ENCODE data around the gene CEP63. TPM values are rescaled to one million over a fixed set of nuclear protein-coding genes. Genes with fewer than 3 reads are reported as not detected.

CEP63 gene
- total RNA-seq, 1 experiment from 2014 or later = 19.1 TPM

- no TSS peak for BruUV-seq (replicated peaks)
- intact Hi-C loops (cut with micrococcal nuclease) = no loop called here
- Histone ChIP-seq H3K4me3 (replicated peaks in 1 of 2; ENCODE audit: low read depth in 1 of 2, low read length in 2 of 2) (no peak overlapping the region), H3K27ac (ENCODE audit: low read depth, low read length) (no peak overlapping the region), H3K27me3 (ENCODE audit: insufficient read depth, low read length) (no peaks in the 10 kb centered on the region), H3K36me3 (ENCODE audit: control insufficient read depth in 1 of 2, insufficient read depth in 2 of 2, low read length in 2 of 2) (no peaks in the 10 kb centered on the region), H3K79me2 (ENCODE audit: insufficient read depth, low read length) (no peaks in the 10 kb centered on the region), H3K9ac (ENCODE audit: low read length) (no peak overlapping the region), H2AFZ (ENCODE audit: low read depth, low read length, poor library complexity, severe bottlenecking) (no peak overlapping the region), H4K20me1 (ENCODE audit: insufficient read depth) (no peaks in the 10 kb centered on the region), H3K9me2 (ENCODE audit: insufficient read depth) (no peaks in the 10 kb centered on the region), H3K9me3 (ENCODE audit: control insufficient read depth in 1 of 2, insufficient read depth in 1 of 2, low read depth in 1 of 2, low read length in 2 of 2) (no peaks in the 10 kb centered on the region), H3K4me2 (ENCODE audit: low read length) (no peak overlapping the region), H3K4me1 (ENCODE audit: control insufficient read depth in 1 of 2, insufficient read depth in 2 of 2, low read length in 2 of 2) (no peaks in the 10 kb centered on the region)
- ChIA-PET POLR2A (no interaction called here), CTCF (no interaction called here), RAD21 (ENCODE audit: low non-redundant PET in 1 of 2, low total read pairs in 2 of 2, uncharacterized antibody in 2 of 2, unreplicated experiment in 2 of 2) (no interaction called here)
- TF ChIP-seq FOSL1 (IDR thresholded peaks at IDR 0.05; ENCODE audit: low read depth) (no peak), ZFX (IDR thresholded peaks at IDR 0.05) (no peak), CEBPB (IDR thresholded peaks at IDR 0.05; ENCODE audit: low read depth) (no peak), TCF7L2 (IDR thresholded peaks at IDR 0.05; ENCODE audit: borderline replicate concordance, extremely low read depth, insufficient read depth, insufficient read length) (no peak), POLR2AphosphoS5 (IDR thresholded peaks at IDR 0.05; ENCODE audit: low read depth, low read length) (no peak), CTCF (IDR thresholded peaks at IDR 0.05 in 2 of 3, conservative IDR thresholded peaks at IDR 0.05 in 1 of 3; ENCODE audit: borderline replicate concordance in 1 of 3, insufficient read depth in 1 of 3, low read depth in 2 of 3, low read length in 2 of 3) (no peak), SRF (IDR thresholded peaks at IDR 0.05; ENCODE audit: low read depth) (no peak), SIN3A (IDR thresholded peaks at IDR 0.05; ENCODE audit: low read depth) (no peak)
- ATAC-seq (no peak), DNase-seq (ENCODE audit: low read depth, low spot score) (no peak)
These were observed 76.2 kb downstream of the CEP63 start for GRCh38 chr3:134562055-134562454.

- Histone ChIP-seq H3K4me2 (ENCODE audit: low read length) (no peak overlapping the region), H4K20me1 (ENCODE audit: insufficient read depth) (no peaks in the 10 kb centered on the region), H3K36me3 (ENCODE audit: control insufficient read depth in 1 of 2, insufficient read depth in 2 of 2, low read length in 2 of 2) (no peaks in the 10 kb centered on the region), H3K27ac (ENCODE audit: low read depth, low read length) (no peak overlapping the region), H2AFZ (ENCODE audit: low read depth, low read length, poor library complexity, severe bottlenecking) (no peak overlapping the region), H3K9ac (ENCODE audit: low read length) (no peak overlapping the region), H3K4me3 (replicated peaks in 1 of 2; ENCODE audit: low read depth in 1 of 2, low read length in 2 of 2) (no peak overlapping the region), H3K27me3 (ENCODE audit: insufficient read depth, low read length) (no peaks in the 10 kb centered on the region), H3K4me1 (ENCODE audit: control insufficient read depth in 1 of 2, insufficient read depth in 2 of 2, low read length in 2 of 2) (no peaks in the 10 kb centered on the region), H3K9me3 (ENCODE audit: control insufficient read depth in 1 of 2, insufficient read depth in 1 of 2, low read depth in 1 of 2, low read length in 2 of 2) (no peaks in the 10 kb centered on the region), H3K9me2 (ENCODE audit: insufficient read depth) (no peaks in the 10 kb centered on the region), H3K79me2 (ENCODE audit: insufficient read depth, low read length) (no peaks in the 10 kb centered on the region)
- CTCF ChIA-PET = no interaction called here
- RAD21 ChIA-PET (ENCODE audit: low non-redundant PET in 1 of 2, low total read pairs in 2 of 2, uncharacterized antibody in 2 of 2, unreplicated experiment in 2 of 2) = no interaction called here
- no TSS peak for BruUV-seq (replicated peaks)
- intact Hi-C loops (cut with micrococcal nuclease) = no loop called here
- DNase-seq (ENCODE audit: low read depth, low spot score) = no peak
- no peak for ATAC-seq
- POLR2A ChIA-PET = no interaction called here
- TF ChIP-seq TCF7L2 (IDR thresholded peaks at IDR 0.05; ENCODE audit: borderline replicate concordance, extremely low read depth, insufficient read depth, insufficient read length) = no peak
- no peak for TF ChIP-seq POLR2A (IDR thresholded peaks at IDR 0.05; ENCODE audit: borderline replicate concordance, extremely low read depth, insufficient read depth, insufficient read length)
- TF ChIP-seq ATF3 (IDR thresholded peaks at IDR 0.05) = no peak
These were observed 77.7 kb downstream of the CEP63 start for GRCh38 chr3:134563601-134564000.

Measured in HCT116 (cell line).